Measurements from ENCODE around the gene FNDC3B. TPM values are rescaled to one million over a fixed set of nuclear protein-coding genes. Genes with fewer than 3 reads are reported as not detected.

The FNDC3B gene
- total and polyA plus RNA-seq, 9 of the 15 experiments (the other 6 are each of a cell fraction or from before 2014, with no cell fraction given), result 7.0 to 35.8 (median 16.2) TPM

- Histone ChIP-seq H3K4me1 (replicated peaks in 1 of 2; ENCODE audit: control insufficient read depth in 2 of 2, insufficient read depth in 2 of 2, low read length in 2 of 2) (no peaks in the 10 kb centered on the region), H3K79me2 (ENCODE audit: control insufficient read depth, insufficient read depth, low read length) (no peaks in the 10 kb centered on the region), H3K4me2 (ENCODE audit: insufficient read depth, low read length) (no peak overlapping the region), H4K20me1 (replicated peaks; ENCODE audit: control insufficient read depth, insufficient read depth, low read length) (no peaks in the 10 kb centered on the region), H3K9me1 (ENCODE audit: control insufficient read depth, insufficient read depth, low read length) (no peaks in the 10 kb centered on the region), H2AFZ (ENCODE audit: low read depth, low read length) (no peak overlapping the region), H3K36me3 (ENCODE audit: control insufficient read depth, insufficient read depth, low read length) (peaks cover 23% of the 10 kb centered on the region; the same call in 2 of the 3 replicates), H3K27me3 (ENCODE audit: control insufficient read depth in 2 of 2, insufficient read depth in 2 of 2, low read length in 2 of 2) (no peaks in the 10 kb centered on the region), H3K9ac (ENCODE audit: insufficient read depth in 1 of 2, low read depth in 2 of 2, low read length in 2 of 2) (no peak overlapping the region), H3K9me3 (replicated peaks; ENCODE audit: control insufficient read depth, insufficient read depth, low read depth, low read length) (no peaks in the 10 kb centered on the region), H3K27ac (ENCODE audit: extremely low read depth, low read depth, low read length) (no peak overlapping the region), H3K4me3 (no peak overlapping the region)
- BruUV-seq (replicated peaks), result no TSS peak
- FAIRE-seq (no peak), ATAC-seq (no peak), DNase-seq (ENCODE audit: extremely low read depth in 1 of 4, low spot score in 3 of 4) (no peak)
- in situ Hi-C loops (cut with MboI) (no loop called here), intact Hi-C loops (cut with micrococcal nuclease) (no loop called here)
- CTCF ChIA-PET (ENCODE audit: low intra/inter-chr PET ratio), result no interaction called here
- POLR2A ChIA-PET, result interaction anchor here (0.7 to 1.5 kb wide), 2 partner anchors 14 to 806 kb away, joined by 3 read pairs; no protein-coding TSS in a partner anchor
- 76% methylated on average over 2 of the region's 2 CpGs for WGBS (ENCODE audit: insufficient coverage, low coverage, missing lambda C conversion rate)
- no peak for TF ChIP-seq CGGBP1 (CRISPR knock-in tag; IDR thresholded peaks at IDR 0.05)
- TF ChIP-seq KAT8 (IDR thresholded peaks at IDR 0.05; ENCODE audit: low read depth), result no peak
- TF ChIP-seq SIRT6 (IDR thresholded peaks at IDR 0.05; ENCODE audit: low read depth, low read length), result no peak
- TF ChIP-seq CEBPB (tag; IDR thresholded peaks at IDR 0.05), result no peak
- no peak for TF ChIP-seq ARNT (IDR thresholded peaks at IDR 0.05)
- no peak for TF ChIP-seq CAMTA2 (CRISPR knock-in tag; conservative IDR thresholded peaks at IDR 0.05)
- no peak for TF ChIP-seq ZBTB49 (CRISPR knock-in tag; IDR thresholded peaks at IDR 0.05; ENCODE audit: borderline replicate concordance)
- no peak for TF ChIP-seq ZEB2 (IDR thresholded peaks at IDR 0.05)
- no peak for TF ChIP-seq MTA2 (IDR thresholded peaks at IDR 0.05; ENCODE audit: low read depth)
- no peak for TF ChIP-seq SRSF1 (IDR thresholded peaks at IDR 0.05; ENCODE audit: low read depth, low read length)
- no peak for TF ChIP-seq TSHZ1 (CRISPR knock-in tag; IDR thresholded peaks at IDR 0.05)
- no peak for TF ChIP-seq BHLHE40 (IDR thresholded peaks at IDR 0.05; ENCODE audit: low read length)
Observed at GRCh38 chr3:172274906-172275305, 235.5 kb downstream of the FNDC3B start.
